Measurements from ENCODE around the gene FAIM2.
A peak's percentile ranks its signal among the peaks of the same experiment; 100 is the strongest.

Gene FAIM2

DNA sequence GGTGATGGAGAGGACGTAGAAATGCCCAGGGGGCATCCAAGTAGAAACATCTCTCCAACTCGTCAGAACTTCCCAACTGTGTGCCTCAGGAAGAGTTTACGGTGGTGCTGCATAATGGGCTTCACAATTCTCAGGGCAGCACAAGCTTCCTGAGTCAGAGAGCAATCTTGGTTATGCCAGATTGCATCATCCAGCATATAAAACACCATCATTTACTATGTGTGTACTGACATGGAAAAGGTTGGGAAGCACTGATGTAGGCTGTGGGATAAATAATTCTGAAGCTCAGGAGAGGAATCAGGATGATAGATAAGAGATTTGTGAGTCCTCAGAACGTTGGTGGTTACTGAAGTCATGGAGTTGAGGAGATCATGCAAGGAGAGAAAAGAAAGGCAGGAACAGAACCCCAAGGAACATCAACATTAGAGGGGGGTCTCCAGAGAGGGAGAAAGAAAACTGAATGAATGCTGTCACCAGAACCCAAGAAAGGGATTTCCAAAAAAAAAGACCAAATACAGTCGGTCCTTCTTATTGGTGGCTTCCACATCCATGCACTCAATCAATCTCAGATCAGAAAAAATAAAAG lies 70.8 kb downstream of the FAIM2 start:
- peaks cover under 1% of the 10 kb centered on the region for H3K36me3 ChIP-seq (replicated peaks; ENCODE audit: low read depth, low read length)
- TF ChIP-seq, protein P1, sequence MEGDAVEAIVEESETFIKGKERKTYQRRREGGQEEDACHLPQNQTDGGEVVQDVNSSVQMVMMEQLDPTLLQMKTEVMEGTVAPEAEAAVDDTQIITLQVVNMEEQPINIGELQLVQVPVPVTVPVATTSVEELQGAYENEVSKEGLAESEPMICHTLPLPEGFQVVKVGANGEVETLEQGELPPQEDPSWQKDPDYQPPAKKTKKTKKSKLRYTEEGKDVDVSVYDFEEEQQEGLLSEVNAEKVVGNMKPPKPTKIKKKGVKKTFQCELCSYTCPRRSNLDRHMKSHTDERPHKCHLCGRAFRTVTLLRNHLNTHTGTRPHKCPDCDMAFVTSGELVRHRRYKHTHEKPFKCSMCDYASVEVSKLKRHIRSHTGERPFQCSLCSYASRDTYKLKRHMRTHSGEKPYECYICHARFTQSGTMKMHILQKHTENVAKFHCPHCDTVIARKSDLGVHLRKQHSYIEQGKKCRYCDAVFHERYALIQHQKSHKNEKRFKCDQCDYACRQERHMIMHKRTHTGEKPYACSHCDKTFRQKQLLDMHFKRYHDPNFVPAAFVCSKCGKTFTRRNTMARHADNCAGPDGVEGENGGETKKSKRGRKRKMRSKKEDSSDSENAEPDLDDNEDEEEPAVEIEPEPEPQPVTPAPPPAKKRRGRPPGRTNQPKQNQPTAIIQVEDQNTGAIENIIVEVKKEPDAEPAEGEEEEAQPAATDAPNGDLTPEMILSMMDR (IDR thresholded peaks at IDR 0.05; ENCODE audit: low read depth, low read length): no peak
- TF ChIP-seq EZH2phosphoT487 (IDR thresholded peaks at IDR 0.05; ENCODE audit: low read depth): no peak
- no peaks in the 10 kb centered on the region for H4K20me1 ChIP-seq (ENCODE audit: insufficient read depth, low read length)
- H3K27ac ChIP-seq (ENCODE audit: low read length): no peak overlapping the region
- no peaks in the 10 kb centered on the region for H3K9me3 ChIP-seq (ENCODE audit: insufficient read depth, low read length)
- H3K4me1 ChIP-seq (ENCODE audit: low read length): peaks cover 6% of the 10 kb centered on the region
- no peaks in the 10 kb centered on the region for H3K27me3 ChIP-seq (ENCODE audit: low read depth, low read length)
- no peak overlapping the region for H3K4me2 ChIP-seq (ENCODE audit: low read length)
- no peaks in the 10 kb centered on the region for H3K79me2 ChIP-seq (ENCODE audit: low read length)
- no peak overlapping the region for H3K4me3 ChIP-seq (ENCODE audit: low read length)
- no peak overlapping the region for H2AFZ ChIP-seq (ENCODE audit: low read depth, low read length)
- H3K9ac ChIP-seq (ENCODE audit: low read length): no peak overlapping the region

DNA sequence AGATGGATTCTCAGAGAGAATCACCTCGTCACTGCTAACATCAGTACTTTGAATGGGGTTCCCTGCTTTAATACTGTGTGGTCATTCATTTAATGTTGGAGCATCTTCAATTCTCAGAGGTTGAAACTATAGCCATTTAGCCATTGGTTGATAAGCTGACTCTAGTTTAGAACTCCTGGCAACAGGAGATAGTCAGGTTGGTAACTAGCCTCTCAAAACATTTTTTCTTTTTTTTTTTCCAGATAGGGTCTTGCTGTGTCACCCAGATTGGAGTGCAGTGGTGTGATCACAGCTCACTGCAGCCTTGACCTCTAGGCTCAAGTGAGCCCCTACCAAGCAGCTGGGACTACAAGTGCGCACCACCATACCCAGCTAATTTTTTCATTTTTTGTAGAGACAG lies 72.0 kb downstream of the FAIM2 start:
- no peaks in the 10 kb centered on the region for H3K9me3 ChIP-seq (ENCODE audit: insufficient read depth, low read length)
- H3K4me1 ChIP-seq (ENCODE audit: low read length): peaks cover 11% of the 10 kb centered on the region
- no peaks in the 10 kb centered on the region for H3K36me3 ChIP-seq (replicated peaks; ENCODE audit: low read depth, low read length)
- H4K20me1 ChIP-seq (ENCODE audit: insufficient read depth, low read length): no peaks in the 10 kb centered on the region
- H3K9ac ChIP-seq (ENCODE audit: low read length): no peak overlapping the region
- TF ChIP-seq, protein P1 (IDR thresholded peaks at IDR 0.05; ENCODE audit: low read depth, low read length): no peak
- TF ChIP-seq EZH2phosphoT487 (IDR thresholded peaks at IDR 0.05; ENCODE audit: low read depth): no peak
- H3K4me2 ChIP-seq (ENCODE audit: low read length): no peak overlapping the region
- 0 out of 2 replicates have a peak, but pooled peaks cover 7% of the 10 kb centered on the region for H3K79me2 ChIP-seq (ENCODE audit: low read length)
- H2AFZ ChIP-seq (ENCODE audit: low read depth, low read length): no peak overlapping the region
- H3K4me3 ChIP-seq (ENCODE audit: low read length): no peak overlapping the region
- H3K27ac ChIP-seq (ENCODE audit: low read length): no peak overlapping the region
- no peaks in the 10 kb centered on the region for H3K27me3 ChIP-seq (ENCODE audit: low read depth, low read length)

DNA sequence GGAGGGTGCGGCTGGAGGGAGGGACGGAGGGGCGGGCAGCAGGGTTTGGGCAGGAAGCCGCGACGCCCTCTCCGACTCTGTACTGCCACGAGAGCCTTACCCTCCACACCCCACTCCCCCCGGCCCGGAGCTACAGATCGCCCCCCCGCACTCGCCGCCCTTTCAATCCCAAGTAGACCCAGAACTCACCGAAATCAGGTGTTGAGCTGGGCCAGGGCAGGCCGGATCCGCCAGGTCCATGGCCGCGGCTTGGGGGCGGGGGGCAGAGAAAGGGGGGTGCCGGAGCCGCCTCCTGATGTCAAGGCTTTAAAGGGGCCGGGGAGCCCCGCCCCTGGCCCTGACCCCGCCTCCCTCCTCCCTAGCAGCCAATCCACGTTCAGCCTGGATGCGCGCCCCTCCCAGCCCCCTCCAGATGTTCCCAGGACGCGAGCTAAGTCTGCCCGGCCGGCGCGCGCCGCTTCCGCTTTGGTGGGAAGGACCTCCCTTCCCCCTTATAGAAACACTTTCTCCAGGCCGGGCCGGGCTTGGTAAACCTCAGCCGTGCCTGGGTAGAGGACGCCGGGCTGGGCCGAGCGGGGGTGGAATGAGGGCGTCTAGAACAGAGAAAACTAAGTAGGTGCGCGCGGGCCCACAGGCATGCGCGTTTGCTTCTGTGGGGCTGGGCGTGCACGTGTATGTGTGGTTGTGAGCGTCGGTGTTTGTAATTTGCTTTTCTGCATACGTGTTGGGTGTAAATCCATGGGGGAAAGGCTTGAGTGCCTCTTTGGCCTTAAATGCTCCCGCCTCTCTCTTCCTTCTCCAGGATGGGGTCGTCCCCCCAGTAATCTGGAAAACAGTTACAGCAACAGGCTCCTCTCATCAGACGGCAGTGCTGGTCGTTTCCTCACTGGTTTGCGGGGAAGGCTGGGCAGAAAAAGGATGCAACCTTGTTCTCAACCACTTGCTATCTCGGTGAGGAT lies 75.3 kb downstream of the FAIM2 start, which contains the start of gene NCKAP5L:
TSS of gene NCKAP5L (minus strand) at position 281 of the 959 bp plus-strand sequence. CDS start 24,369 bp downstream, outside the sequence.
- TF ChIP-seq, protein P1 (IDR thresholded peaks at IDR 0.05; ENCODE audit: low read depth, low read length): no peak
- no peak for TF ChIP-seq EZH2phosphoT487 (IDR thresholded peaks at IDR 0.05; ENCODE audit: low read depth)
- H4K20me1 ChIP-seq (ENCODE audit: insufficient read depth, low read length): no peaks in the 10 kb centered on the region
- no peaks in the 10 kb centered on the region for H3K36me3 ChIP-seq (replicated peaks; ENCODE audit: low read depth, low read length)
- no peaks in the 10 kb centered on the region for H3K9me3 ChIP-seq (ENCODE audit: insufficient read depth, low read length)
- no peaks in the 10 kb centered on the region for H3K27me3 ChIP-seq (ENCODE audit: low read depth, low read length)
- peak within 1 kb of the TSS; percentile 67 for H3K9ac ChIP-seq (ENCODE audit: low read length)
- H3K4me2 ChIP-seq (ENCODE audit: low read length): peak within 1 kb of the TSS; percentile 96
- 0 out of 2 replicates have a peak, but pooled peaks cover 7% of the 10 kb centered on the region for H3K79me2 ChIP-seq (ENCODE audit: low read length)
- H2AFZ ChIP-seq (ENCODE audit: low read depth, low read length): peak within 1 kb of the TSS; percentile 88
- peaks cover 11% of the 10 kb centered on the region for H3K4me1 ChIP-seq (ENCODE audit: low read length)
- H3K4me3 ChIP-seq (ENCODE audit: low read length): peak within 1 kb of the TSS; percentile 87
- peak within 1 kb of the TSS; percentile 43; the same call in 1 of the 2 replicates for H3K27ac ChIP-seq (ENCODE audit: low read length)

Measured in OCI-LY3 (cell line).